T-helper 2 cell (primary cell): ENCODE results near the gene NSMCE1.
"Not testable (repeated sequence)": the region's sequence is repeated elsewhere in the genome, so short reads cannot be mapped to it uniquely, and the experiment has no call there.

Experiments
- DNase-seq, 5 experiments: peaks; one replicate each; pipeline versions ENCODE4 v3.0.0 to v3.0.0-alpha.2; 2012 to 2022

The NSMCE1 gene

DNA sequence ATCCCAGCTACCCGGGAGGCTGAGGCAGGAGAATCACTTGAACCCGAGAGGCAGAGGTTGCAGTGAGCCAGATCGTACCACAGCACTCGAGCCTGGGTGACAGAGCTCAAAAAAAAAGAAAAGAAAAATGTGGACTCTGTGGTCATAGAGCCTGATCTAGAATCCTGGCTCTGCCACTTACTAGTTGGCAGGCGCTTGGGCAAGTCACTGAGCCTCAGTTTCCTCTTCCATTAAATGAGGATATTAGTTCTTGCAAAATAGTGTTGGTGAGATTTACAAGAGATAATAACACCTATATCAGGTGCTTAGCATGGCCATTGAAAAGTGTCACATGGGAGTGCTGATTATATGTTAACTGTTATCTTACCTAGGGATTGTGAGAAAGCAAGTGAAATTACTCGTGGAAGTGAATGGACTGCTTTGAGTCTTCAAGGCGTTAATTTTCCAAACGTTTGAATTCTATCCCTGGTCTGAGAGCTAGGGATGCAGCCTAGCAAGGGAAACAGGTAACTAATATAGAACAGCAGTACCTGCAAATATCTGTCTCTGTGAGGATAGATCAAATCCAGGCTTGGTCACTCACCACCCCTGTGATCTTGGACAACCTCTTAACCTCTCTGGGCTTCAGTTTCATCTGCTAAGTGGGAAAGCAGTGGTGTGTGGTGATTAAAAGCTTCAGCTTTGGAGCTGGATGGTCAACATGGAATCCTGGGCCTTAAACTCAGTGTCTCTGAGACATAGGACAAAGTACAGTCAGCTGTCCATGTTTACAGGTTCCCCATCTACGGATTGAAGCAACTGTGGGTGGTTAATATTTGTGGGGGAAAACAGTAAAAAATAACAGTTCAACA lies 953 bp upstream of the NSMCE1 start:
- DNase-seq: no peak

DNA sequence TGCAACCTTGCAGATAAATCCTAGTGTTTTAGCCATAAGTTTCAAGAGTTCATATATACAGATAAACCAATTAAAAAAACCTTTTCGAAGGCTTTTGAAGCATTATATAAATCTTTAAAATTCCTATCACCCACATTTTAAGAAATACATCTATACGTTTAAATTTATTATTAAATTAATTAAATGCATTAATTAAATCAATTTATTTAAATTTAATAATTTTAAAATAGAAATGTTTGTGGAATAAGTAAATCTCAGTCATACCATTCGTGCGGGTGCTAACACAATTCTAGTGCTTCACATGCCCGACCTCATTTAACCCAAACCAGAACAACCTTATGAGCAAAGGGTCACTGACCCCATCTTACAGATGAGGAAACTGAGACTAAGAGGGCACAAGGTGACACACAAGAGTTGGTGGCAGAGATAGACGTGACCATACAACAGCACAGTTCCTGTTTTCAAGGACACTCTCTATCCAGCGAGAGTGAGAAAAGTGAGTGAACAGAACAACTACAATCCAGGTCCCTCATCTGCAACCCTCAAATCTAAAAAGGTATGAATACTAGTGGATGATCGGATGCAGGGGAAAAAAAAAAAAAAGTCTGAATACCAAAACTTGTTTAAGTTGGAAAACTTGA lies 1.4 kb downstream of the NSMCE1 start:
- peak in 1 of 5 experiments; percentile 70 for DNase-seq

DNA sequence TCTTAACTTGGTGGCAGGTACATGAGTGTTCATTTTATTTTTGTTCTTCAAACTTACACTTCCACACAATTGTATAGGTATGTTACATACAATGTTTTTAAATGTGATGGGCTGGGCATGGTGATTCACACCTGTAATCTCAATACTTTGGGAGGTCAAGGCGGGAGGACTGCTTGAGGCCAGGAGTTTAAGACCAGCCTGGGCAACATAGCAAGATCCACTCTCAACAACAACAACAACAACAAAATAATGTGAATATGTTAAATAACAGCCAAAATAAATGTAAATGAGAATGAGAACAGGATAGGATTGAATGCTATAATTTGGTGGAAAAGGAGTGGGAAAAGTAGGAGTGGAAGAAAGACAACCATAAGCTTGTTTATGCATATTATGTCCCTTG lies 2.6 kb downstream of the NSMCE1 start:
- DNase-seq: no peak

DNA sequence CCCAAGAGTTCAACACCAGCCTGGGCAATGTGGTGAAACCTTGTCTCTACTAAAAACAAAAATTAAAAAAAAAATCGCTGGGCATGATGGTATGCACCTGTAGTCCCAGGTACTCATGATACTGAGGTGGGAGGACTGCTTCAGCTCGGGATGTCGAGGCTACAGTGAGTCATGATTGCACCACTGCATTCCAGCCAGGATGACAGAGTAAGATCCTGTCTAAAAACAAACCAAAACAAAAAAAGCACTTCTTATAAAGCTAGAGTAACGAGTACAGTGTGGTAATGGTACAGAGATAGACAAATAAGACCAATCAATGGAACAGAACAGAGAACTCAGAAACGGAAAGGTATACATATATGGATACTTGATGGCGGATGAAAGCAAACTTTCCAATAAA lies 4.4 kb downstream of the NSMCE1 start:
- DNase-seq: no peak

DNA sequence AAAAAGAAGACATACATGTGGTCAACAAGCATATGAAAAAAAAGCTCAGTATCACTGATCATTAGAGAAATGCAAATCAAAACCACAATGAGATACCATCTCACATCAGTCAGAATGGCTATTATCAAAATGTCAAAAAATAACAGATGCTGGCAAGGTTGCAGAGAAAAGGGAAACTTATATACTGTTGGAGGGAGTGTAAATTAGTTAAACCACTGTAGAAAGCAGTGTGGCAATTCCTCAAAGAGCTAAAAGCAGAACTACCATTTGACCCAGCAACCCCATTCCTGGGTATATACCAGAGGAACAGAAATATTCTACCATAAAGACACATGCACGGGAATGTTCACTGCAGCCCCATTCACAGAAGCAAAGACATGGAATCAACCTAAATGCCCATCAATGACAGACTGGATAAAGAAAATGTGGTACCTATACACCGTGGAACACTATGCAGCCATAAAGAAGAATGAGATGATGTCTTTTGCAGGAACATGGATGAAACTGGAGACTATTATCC lies 5.6 kb downstream of the NSMCE1 start:
- not testable (repeated sequence) for DNase-seq

DNA sequence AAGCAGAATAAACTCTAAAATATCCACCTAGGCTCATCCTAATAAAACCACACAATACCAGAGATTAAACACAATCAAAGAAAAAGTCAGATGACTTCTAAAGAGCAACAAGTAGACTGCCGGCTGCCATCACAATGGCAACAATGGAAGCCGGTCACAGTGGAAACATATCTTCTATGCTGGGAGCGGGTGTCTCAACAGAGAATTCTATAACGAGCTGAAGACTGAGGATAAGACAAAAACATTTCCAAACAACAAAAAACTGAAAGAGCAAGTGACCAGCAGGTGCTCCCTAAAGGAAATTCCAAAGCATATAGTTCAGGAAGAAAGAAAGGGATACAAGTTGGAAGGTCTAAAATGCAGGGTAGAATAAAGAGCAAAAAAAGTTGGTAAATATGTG lies 8.9 kb downstream of the NSMCE1 start:
- DNase-seq: no peak

DNA sequence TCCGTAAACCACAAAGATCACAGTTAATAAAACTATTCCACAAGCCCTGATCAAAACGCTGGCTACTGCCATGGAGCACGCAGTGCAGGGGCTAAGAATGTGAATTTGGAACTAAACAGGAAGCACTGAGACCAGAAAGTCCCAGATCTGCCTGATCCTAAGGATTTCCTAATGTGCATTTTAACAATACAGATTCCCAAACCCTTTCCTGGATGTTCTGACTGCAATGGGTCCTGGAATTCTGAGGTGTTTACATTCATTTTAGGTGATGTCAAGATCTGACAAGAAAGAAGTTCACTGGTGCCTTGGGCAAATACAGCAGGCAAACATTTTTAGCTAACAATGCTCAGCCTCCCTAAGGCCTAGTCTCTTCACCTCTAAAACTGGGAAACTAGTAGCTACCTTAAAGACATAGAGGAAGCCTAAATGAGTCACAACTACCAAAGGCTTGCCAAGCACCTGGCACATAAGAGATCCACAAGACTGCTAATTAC lies 10.3 kb downstream of the NSMCE1 start:
- DNase-seq: peak in 1 of 5 experiments; percentile 68

DNA sequence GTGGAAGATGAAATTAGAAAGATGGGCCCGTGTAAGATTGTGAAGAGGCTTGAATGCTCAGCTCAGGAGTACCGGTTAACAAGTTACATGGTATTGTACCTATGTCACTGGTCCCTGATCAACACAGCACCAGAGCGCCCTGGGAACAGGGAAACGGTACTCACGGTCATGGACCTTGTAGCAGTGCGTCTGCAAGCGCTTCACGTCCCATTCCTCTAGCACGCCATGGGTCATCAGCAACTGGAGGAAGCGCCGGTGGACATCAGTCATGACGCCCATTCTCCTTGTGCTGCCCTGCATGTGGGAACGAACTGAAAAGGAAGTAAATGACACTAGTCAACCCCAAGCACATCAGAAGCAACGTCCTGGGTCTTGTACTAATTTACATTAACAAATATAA lies 11.3 kb downstream of the NSMCE1 start:
- DNase-seq: no peak

DNA sequence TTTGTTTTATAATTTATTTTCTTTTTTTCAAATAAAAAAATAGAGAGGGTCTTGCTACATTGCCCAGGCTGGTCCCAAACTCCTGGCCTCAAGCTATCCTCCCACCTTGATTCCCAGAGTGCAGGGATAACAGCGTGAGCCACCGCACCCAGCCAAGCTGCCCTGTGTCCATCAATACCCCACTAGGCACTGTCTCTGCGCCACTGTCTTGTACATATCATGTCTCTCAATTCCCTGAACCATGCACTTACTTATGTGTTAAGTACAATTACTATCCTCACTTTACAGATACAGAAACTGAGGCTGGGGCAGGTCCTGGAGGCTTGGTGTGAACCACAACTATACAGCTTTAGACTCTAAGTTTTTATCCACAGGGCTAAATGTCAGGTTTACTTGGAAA lies 11.7 kb downstream of the NSMCE1 start:
- DNase-seq: no peak

DNA sequence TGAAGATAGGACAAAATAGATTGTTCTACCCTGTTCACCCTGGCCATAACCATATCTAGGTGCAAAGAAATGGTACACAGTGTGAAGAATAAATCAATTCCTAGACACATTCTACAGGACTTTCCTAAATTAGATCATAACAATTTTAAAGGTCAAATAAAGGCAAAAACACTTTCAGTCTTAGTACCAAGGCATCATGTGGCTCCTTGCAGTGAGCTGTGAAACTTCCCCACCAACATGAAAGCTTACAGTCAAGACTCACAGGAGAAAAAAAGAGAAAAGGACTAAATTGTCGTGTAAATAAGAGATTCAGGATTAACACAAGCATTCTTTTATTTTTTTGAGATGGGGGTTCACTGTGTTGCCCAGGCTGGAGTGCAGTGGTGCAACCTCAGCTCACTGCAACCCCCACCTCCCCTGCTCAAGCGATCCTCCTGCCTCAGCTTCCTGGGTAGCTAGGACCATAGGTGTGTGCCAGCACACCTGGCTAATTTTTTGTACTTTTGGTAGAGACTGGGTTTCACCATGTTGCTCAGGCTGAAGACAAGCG lies 14.2 kb downstream of the NSMCE1 start:
- DNase-seq: peak in 1 of 5 experiments; percentile 68

DNA sequence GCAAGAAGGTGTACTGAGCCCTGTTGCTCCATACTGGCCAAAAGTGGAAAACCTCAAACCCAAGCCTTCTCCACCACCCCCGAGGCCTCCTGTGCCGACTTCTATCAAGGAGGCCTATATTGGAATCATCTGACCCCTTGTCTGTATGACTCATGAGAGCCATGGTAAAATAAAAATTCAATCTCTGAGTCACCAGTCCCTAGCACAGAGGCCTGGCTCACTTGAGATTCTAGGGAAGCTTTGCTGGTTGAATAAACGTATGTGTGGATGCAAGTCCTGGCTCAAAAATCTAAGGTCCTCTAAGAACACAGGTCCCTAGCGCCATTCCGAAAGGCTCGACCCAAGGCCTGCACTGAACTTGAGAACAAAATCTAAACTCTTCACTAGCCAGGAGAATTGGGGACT lies 15.0 kb downstream of the NSMCE1 start:
- no peak for DNase-seq

DNA sequence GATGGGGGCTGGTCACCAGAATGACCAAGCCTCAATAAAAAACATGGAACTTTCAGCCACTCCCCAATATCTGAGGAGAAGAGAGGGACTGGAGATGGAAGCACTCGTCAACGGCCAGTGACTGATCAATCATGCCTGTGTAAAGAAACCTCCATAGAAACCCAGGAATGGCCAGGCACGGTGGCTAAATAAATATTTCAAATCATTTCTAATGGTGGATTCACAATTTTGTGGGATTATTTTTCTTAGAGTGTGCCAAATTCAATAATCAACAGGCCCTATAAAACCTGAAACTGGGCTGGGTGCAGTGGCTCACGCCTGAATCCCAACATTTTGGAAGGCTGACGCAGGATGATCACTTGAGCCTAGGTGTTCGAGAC lies 16.4 kb downstream of the NSMCE1 start:
- no peak for DNase-seq

DNA sequence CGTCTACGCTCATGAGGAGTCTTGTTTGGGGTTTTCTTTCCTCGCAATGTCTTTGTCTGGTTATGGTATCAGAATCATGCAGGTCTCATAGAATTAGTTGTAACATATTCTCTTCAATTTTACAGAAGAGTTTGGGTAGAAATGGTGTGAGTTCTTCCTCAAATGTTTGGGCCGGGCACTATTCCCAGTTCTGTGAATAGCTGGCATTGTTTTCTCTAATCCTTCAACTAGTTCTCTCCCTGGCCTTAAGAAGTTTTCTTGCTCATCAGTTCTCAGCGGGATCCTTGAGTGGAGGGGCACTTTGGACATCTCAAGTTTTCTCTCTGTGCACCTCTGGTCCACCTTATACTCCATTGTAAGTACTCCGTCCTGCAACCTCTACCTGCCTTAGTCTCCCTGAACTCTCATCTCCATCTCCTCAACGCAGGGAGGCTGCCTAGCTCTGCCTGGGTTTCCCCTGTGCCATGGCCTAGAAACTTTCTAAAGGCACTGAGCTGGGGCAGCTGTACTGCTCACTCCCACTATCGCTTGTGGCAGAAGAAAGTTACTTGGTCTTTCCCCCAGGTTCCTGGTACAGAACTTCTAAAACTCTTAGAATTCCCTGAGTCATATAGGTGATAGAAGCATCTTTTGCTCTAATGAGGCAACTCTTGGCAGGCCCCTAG lies 16.9 kb downstream of the NSMCE1 start:
- DNase-seq: no peak

DNA sequence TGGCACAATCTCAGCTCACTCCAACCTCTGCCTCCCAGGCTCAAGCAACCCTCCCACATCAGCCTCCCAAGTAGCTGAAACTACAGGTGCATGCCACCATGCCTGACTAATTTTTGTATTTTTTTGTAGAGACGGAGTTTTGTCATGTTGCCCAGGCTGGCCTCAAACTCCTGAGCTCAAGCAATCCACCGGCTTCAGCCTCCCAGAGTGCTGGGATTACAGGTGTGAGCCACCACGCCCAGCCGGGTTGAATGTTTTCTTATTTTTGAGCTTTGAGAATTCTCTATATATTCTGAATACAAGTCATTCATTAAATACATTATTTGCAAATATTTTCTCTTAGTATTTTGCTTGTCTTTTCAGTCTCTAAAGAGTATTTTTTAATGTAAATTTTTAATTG lies 19.7 kb downstream of the NSMCE1 start:
- DNase-seq: not testable (repeated sequence)

DNA sequence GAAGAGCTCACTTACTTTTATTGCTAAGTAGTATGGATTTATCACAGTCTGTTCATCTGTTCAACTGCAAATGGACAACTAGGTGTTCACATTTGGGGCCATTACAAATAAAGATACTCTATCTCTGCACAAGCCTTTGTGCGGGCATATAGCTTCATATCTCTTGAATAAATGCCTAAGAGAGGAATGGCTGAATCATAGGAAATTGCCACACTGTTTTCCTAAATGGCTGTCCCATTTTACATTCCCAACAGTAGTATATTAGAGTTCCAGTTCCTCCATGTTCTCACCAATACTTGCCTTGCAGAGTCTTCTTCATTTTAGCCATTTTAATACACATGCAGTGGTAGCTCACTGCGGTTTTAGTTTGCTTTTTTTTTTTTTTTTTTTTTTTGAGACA lies 20.5 kb downstream of the NSMCE1 start:
- DNase-seq: no peak

DNA sequence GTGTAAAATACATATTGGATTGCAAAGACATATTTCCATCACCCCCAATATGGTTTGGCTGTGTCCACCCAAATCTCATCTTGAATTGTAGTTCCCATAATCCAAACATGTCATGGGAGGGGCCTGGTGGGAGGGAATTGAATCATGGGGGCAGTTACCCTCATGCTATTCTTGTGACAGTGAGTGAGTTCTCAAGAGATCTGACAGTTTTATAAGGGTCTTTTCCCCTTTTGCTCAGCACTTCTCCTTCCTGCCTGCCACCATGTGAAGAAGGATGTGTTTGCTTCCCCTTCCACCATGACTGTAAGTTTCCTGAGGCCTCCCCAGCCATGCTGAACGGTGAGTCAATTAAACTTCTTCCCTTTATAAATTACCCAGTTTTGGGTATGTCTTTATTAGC lies 21.5 kb downstream of the NSMCE1 start:
- DNase-seq: not testable (repeated sequence)

DNA sequence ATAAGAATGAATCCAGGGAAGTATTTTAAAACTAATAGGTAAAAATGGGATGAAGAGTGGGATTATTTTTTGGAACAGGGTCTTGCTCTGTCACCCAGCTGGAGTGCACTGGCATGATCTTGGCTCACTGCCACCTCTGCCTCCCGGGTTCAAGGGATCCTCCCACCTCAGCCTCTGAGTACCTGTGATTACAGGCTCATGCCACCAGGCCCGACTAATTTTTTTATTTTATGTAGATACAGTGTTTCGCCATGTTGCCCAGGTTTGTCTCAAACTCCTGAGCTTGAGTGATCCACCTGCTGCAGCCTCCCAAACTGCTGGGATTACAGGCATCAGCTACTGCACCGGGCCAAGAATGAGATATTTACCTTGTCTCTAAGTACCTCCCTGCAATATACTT lies 22.1 kb downstream of the NSMCE1 start:
- peak in 1 of 5 experiments; percentile 61 for DNase-seq

DNA sequence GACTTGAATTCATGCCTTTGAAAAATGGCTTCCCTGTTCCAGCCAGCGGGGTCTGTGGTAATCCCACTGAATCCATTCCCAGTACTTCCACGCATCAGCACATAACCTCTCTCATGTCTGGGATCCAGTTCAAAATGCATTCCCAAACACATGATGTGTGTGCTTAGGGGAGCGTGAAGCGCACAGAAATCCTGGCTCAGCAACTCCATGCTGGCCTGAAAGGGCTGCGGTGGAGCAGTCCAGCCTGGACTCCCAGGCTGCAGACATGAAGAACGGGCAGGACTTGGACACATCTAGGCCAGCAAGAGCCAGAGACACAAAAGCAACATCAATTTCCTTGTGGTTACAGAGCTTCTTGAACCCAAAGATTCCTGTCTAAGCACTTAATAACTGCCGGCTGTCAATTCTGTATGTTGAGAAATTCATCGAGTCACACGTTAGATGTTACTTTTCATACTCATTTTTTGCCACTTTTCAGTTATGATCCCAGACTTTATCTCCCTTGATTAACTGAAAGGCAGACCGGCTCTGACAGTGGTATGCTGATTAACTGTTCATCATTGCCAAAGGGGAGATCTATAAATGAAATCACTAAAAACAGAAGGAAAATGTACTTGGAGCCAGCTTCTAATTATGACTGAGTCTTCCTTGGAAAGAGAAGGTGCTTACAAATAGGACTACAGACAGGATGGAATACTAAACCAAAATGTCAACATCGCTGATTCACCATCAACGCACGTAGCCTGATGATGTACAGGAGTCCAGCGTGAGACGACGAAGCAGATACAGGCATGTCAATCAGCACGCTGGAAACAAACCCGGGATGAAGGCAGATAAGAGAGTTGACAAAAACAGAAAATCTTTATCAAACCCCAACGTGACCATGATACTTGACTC lies 23.0 kb downstream of the NSMCE1 start:
- DNase-seq: peak in 2 of 5 experiments; percentile 49 to 95

DNA sequence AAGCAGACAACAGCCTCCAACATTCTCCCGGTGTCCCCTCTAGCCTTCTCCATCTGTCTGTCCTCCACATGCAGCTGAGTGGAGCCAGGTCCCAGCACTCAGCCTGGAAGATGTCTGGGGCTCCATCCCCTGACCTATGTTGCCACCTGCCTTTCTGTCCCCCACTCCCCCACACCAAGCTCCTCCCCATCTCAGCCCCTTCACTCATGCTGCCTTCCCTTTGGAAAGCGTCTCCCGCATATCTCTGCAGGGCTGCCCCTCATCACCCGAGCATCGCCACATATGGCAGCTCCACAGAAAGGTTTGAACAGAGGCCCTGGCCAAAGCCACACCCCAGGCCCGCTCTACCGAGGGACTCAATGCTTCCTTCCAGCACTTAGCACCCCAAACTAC lies 24.2 kb downstream of the NSMCE1 start:
- DNase-seq: no peak

DNA sequence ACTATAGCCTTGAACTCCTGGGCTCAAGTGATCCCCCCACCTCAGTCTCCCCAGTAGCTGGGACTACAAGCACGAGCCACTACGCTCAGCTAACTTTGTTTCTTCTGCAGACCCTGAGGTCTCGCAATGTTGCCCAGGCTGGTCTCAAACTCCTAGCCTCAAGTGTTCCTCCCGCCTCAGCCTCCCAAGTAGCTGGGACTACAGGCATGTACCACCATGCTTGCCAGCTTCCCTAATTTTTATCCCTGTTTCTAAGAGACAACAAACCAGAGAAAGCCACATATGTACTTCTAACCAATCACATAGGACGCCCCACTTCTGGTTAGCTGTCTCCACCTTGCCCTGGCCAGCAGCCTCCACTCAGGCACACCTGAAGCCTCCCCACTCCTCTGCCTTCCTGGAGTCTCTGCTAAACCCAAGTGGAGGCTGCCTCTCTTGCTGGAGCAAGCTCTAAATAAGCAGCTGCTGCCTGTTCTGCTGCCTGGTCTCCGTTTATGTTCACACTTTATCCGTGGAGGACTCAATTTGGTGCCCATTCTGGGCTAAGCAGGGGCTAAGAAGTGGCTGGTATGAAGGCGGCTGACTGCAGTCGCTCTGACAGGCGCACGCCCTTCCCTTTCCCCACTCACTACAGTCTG lies 24.7 kb downstream of the NSMCE1 start:
- DNase-seq: no peak

DNA sequence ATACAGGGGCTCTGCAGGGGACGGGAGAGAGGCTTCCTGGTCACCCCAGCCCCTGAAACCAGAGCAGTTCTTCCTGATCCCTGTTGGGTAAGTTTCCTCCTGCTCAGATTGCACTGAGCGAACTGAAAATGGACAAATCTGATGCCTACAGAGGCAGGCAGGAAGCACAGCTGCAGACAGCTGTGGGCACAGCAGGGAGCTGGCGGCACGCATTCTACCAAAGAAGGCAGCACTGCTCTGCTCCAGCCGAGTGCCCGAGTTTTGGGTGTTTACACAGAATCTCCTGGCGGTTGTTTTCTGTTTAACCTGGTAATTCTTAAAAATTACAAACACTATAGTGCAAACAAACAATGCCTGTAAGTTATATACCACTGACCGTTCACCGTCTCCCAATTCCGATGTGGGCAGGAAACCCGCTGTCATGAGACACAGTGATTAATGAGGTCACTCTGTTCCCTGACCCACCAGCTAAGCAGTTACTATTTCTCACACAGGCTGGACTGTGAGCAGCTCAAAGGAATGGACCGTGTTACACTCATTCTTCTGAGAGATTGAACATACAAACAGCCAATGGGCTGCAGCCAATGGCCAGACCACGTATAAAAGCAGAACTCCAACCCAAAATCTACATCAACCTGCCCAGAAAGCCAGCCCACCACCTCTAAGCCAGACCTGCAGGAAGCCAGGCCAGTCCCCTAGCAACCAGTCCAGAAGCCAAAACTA lies 25.5 kb downstream of the NSMCE1 start:
- peak in 1 of 5 experiments; percentile 80 for DNase-seq
